HEK293T (cell line): Measurements from ENCODE around the gene RASA3.

ENCODE experiments used
- CTCF ChIA-PET: fragments of 350-600 bp; formaldehyde crosslinking; extraction: SDS; loops from one replicate; lab custom pipeline; 2021; ENCODE audit warnings: antibody characterized with exemption, inconsistent platforms; lab: Yijun Ruan, JAX
- POLR2A ChIA-PET: fragments of 350-600 bp; formaldehyde crosslinking; extraction: SDS; loops from one replicate; lab custom pipeline; 2020; ENCODE audit warnings: antibody characterized with exemption, inconsistent platforms; lab: Yijun Ruan, JAX
- DNase-seq: peaks from one replicate; pipeline ENCODE4 v3.0.0; 2012; ENCODE audit warnings: mixed read lengths; ENCODE audit errors: extremely low spot score
- ARNT ChIP-seq: fragments of 450-650 bp; IDR thresholded peaks from 2 replicates; pipeline ENCODE4 v1.6.1; 2017; ENCODE audit warnings: mild to moderate bottlenecking
- BHLHE40 ChIP-seq: fragments of 450-650 bp; IDR thresholded peaks from 2 replicates; pipeline ENCODE4 v1.6.1; 2016; ENCODE audit warnings: mild to moderate bottlenecking, moderate library complexity, borderline replicate concordance
- CTBP1 ChIP-seq: fragments of 450-650 bp; IDR thresholded peaks from 2 replicates; pipeline ENCODE4 v1.6.1; 2016; ENCODE audit warnings: borderline replicate concordance
- ELF4 ChIP-seq: fragments of 450-650 bp; IDR thresholded peaks from 2 replicates; pipeline ENCODE4 v1.6.1; 2017; ENCODE audit warnings: antibody characterized with exemption
- FOXA1 ChIP-seq: fragments of 450-650 bp; IDR thresholded peaks from 2 replicates; pipeline ENCODE4 v1.6.1; 2016; ENCODE audit warnings: mild to moderate bottlenecking
- FOXK2 ChIP-seq: fragments of 450-650 bp; IDR thresholded peaks from 2 replicates; pipeline ENCODE4 v1.6.1; 2016; ENCODE audit warnings: mild to moderate bottlenecking
- FOXM1 ChIP-seq: fragments of 450-650 bp; IDR thresholded peaks from 2 replicates; pipeline ENCODE4 v1.6.1; 2017; ENCODE audit warnings: mild to moderate bottlenecking, borderline replicate concordance
- HDGF ChIP-seq: fragments of 450-650 bp; IDR thresholded peaks from 2 replicates; pipeline ENCODE4 v1.6.1; 2017; ENCODE audit warnings: antibody characterized with exemption, borderline replicate concordance
- L3MBTL2 ChIP-seq: fragments of 450-650 bp; conservative IDR thresholded peaks from 2 replicates; pipeline ENCODE4 v1.6.1; 2016; ENCODE audit warnings: mild to moderate bottlenecking
- LEF1 ChIP-seq: fragments of 450-650 bp; IDR thresholded peaks from 2 replicates; pipeline ENCODE4 v1.6.1; 2017; ENCODE audit warnings: mild to moderate bottlenecking, borderline replicate concordance
- NFRKB ChIP-seq: fragments of 450-650 bp; IDR thresholded peaks from 2 replicates; pipeline ENCODE4 v1.6.1; 2016; ENCODE audit warnings: mild to moderate bottlenecking, moderate library complexity
- SP1 ChIP-seq: fragments of 450-650 bp; IDR thresholded peaks from 2 replicates; pipeline ENCODE4 v1.6.1; 2017
- SUZ12 ChIP-seq: fragments of 450-650 bp; IDR thresholded peaks from 2 replicates; pipeline ENCODE4 v1.6.1; 2016; ENCODE audit warnings: mild to moderate bottlenecking
- TARDBP ChIP-seq: fragments of 450-650 bp; IDR thresholded peaks from 2 replicates; pipeline ENCODE4 v1.6.1; 2016
- ZNF384 ChIP-seq: fragments of 450-650 bp; IDR thresholded peaks from 2 replicates; pipeline ENCODE4 v1.6.1; 2016
- TF ChIP-seq, protein P1 (sequence below): fragments of 450-650 bp; IDR thresholded peaks from 2 replicates; pipeline ENCODE4 v1.6.1; 2016

Gene RASA3

DNA sequence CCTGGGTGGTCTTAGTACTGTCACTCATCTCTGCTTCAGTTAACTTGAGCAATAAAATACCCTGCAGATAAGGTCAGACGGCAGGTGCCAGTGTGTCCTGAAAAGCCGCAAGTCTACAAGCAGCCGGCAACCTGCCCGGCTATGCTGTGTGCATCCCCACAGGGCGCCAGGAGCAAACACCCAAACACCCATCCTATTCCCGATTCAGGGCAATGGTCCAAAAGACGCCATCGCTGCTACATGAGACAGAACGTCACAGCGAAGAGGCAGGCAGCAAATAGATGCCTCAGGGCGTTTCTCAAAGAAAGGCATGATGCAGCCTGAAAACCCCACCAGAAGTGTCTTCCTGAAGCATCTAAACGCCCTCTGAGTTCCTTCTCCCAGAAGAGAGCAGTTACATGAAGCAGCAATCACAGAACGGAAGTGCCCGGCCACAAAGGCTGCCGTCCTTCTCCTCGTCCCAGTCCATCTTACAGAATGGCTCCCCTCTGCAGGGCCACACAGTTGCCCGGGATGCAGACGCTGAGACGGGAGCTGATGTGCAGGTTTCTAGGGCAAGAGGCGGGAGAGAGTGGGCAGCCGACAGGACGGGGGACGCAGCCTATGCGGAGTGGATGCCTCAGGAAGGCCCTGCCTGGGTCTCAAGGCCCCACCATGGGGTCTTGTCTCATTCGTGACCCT is 35.1 kb downstream of the RASA3 start:
- CTCF ChIA-PET, result no interaction called here
- POLR2A ChIA-PET, result no interaction called here
- DNase-seq, result no peak
- no peak for TF ChIP-seq L3MBTL2
- no peak for TF ChIP-seq ARNT
- no peak for TF ChIP-seq FOXA1
- no peak for TF ChIP-seq HDGF
- TF ChIP-seq ELF4, result no peak
- TF ChIP-seq, protein P1, sequence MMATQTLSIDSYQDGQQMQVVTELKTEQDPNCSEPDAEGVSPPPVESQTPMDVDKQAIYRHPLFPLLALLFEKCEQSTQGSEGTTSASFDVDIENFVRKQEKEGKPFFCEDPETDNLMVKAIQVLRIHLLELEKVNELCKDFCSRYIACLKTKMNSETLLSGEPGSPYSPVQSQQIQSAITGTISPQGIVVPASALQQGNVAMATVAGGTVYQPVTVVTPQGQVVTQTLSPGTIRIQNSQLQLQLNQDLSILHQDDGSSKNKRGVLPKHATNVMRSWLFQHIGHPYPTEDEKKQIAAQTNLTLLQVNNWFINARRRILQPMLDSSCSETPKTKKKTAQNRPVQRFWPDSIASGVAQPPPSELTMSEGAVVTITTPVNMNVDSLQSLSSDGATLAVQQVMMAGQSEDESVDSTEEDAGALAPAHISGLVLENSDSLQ, result no peak
- TF ChIP-seq ZNF384, result no peak
- TF ChIP-seq FOXM1, result no peak
- TF ChIP-seq CTBP1, result no peak
- no peak for TF ChIP-seq LEF1
- no peak for TF ChIP-seq NFRKB
- TF ChIP-seq SP1, result no peak
- no peak for TF ChIP-seq BHLHE40

DNA sequence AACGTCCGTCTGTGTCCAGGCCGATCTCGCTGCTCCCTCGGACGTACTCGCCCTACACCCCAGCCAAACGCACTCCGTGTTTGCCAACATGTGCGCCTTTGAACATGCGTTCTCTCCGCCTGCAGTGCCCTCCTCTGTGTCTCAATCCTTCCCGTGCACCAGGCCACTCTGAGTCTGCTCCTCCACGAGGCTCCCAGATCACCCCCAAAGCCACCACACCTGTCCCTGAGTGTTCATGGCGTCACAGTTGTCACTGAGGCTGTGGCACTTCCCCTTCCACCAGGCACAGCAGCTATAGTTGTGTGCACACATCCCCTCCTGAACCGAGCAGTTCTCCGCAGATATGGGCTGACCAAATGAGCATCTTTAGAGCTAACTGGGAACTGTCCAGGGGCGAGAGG is 35.6 kb downstream of the RASA3 start:
- no peak for DNase-seq
- TF ChIP-seq SUZ12, result no peak
- TF ChIP-seq ARNT, result no peak
- no peak for TF ChIP-seq LEF1
- POLR2A ChIA-PET, result no interaction called here
- CTCF ChIA-PET, result no interaction called here

DNA sequence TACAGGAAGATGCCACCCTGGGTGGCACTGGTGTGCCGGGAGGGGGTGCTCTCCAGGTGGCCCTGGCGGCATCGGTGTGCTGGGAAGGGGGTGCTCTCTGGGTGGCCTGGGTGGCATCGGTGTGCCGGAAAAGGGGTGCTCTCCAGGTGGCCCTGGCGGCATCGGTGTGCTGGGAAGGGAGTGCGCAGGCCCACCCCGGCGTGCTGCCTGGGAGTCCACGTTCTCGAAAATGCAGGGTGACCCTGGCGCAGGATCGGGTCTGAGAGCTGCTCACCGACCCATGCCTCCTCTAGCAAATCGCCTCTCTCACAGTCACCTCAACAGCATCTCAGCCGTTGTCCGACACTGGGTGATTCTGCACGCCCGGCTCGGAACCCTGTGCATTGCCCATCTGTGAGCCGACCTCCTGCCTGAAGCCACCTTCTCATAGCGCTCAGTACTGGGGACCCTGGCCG is 36.4 kb downstream of the RASA3 start:
- no peak for TF ChIP-seq SP1
- no peak for TF ChIP-seq HDGF
- TF ChIP-seq BHLHE40, result no peak
- TF ChIP-seq ELF4, result no peak
- TF ChIP-seq, protein P1, result no peak
- TF ChIP-seq ARNT, result no peak
- TF ChIP-seq FOXA1, result no peak
- no peak for TF ChIP-seq NFRKB
- TF ChIP-seq SUZ12, result no peak
- no peak for TF ChIP-seq TARDBP
- TF ChIP-seq FOXM1, result no peak
- no peak for TF ChIP-seq L3MBTL2
- TF ChIP-seq FOXK2, result no peak
- no peak for TF ChIP-seq CTBP1
- ChIA-PET POLR2A (no interaction called here), CTCF (no interaction called here)
- no peak for DNase-seq

DNA sequence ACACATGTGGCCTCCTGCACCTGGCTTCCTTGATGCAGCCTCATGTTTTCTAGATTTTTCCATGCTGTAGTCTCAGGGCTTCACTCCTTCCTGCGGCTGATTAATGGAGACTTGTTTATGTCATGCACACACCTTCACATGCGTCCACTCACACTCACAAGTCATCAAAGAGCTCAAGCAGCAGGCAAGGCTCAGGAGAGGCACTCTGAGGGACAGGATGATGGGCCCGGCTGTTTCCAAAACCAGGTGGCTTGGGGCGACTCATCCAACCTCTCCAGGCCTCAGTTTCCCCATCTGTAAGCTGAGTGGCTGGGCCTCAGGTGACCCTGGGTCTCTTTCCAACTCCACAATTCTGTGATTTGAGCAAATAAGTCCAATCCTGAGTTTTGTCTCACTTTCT is 36.9 kb downstream of the RASA3 start:
- POLR2A ChIA-PET, result no interaction called here
- TF ChIP-seq HDGF, result no peak
- no peak for TF ChIP-seq FOXM1
- no peak for TF ChIP-seq FOXK2
- TF ChIP-seq, protein P1, result no peak
- no peak for TF ChIP-seq TARDBP
- no peak for TF ChIP-seq ARNT
- TF ChIP-seq SP1, result no peak
- no peak for TF ChIP-seq ELF4
- no peak for DNase-seq
- CTCF ChIA-PET, result no interaction called here

DNA sequence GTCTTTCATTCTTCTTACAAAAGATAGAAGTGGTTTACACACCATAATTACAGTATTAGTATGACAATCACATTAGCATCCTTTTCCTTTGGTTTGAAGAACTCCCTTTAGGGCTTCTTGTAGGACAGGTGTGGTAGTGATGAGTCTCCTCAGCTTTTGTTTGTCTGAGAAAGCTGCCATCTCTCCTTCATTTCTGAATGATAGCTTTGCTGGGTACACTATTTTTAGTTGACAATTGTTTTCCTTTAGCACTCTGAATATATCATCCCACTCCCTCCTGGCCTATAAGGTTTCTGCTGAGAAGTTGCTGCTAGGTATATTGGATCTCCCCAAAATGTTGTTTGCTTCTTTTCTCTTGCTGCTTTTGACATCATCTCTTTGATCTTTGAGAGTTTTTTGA is 39.3 kb downstream of the RASA3 start:
- TF ChIP-seq LEF1 (no peak), FOXM1 (no peak), SP1 (no peak), NFRKB (no peak), FOXK2 (no peak), BHLHE40 (no peak), FOXA1 (no peak), ELF4 (no peak), ARNT (no peak), HDGF (no peak), L3MBTL2 (no peak), TARDBP (no peak)
- TF ChIP-seq, protein P1, result no peak
- DNase-seq, result no peak
- CTCF ChIA-PET, result no interaction called here
- POLR2A ChIA-PET, result no interaction called here

DNA sequence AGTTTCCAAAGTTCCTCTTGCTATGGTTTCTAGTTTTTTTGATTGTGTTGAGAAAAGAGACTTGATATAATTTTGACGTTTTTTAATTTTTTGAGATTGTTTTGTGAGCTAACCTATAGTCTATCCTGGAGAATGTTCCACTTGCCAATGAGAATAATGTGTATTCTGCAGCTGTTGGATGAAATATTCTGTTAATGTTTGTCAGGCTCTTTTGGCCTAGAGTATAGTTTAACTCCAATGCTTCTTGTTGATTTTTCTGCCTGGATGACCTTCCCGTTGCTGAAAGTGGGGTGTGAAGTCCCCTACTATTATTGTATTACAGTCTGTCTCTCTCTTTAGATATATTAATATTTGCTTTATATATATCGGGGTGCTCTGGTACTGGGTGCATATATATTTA is 40.0 kb downstream of the RASA3 start:
- DNase-seq, result no peak
- ChIA-PET CTCF (no interaction called here), POLR2A (no interaction called here)
- TF ChIP-seq SUZ12 (no peak), FOXA1 (no peak), BHLHE40 (no peak), CTBP1 (no peak), SP1 (no peak), ELF4 (no peak), HDGF (no peak), ARNT (no peak), NFRKB (no peak), TARDBP (no peak), FOXM1 (no peak), ZNF384 (no peak), LEF1 (no peak), FOXK2 (no peak), L3MBTL2 (no peak)
- TF ChIP-seq, protein P1, result no peak
